Neural progenitor cell (in vitro differentiated cells): ENCODE measurements around the gene LRRC28. TPM values are rescaled to one million over a fixed set of nuclear protein-coding genes. Genes with fewer than 3 reads are reported as not detected.

Source experiments
- DNase-seq: peaks from one replicate; pipeline ENCODE4 v3.0.0-alpha.2; 2016; ENCODE audit warnings: low spot score
- H2AFZ ChIP-seq: fragments of 200-600 bp; sonication (generic); replicated peaks from 2 replicates; pipeline ENCODE4 v1.6.1; 2016; ENCODE audit warnings: antibody characterized with exemption
- H3F3A ChIP-seq: fragments of 200-600 bp; sonication (generic); 2 replicates; pipeline ENCODE4 v1.6.1; 2016; ENCODE audit warnings: antibody characterized with exemption, low read depth
- H3K27ac ChIP-seq: fragments of 200-600 bp; sonication (generic); 2 replicates; pipeline ENCODE4 v1.5.1; 2016; ENCODE audit warnings: mild to moderate bottlenecking
- H3K27me3 ChIP-seq: fragments of 200-600 bp; sonication (generic); 2 replicates; pipeline ENCODE4 v1.6.1; 2016; ENCODE audit warnings: mild to moderate bottlenecking, moderate library complexity
- H3K36me3 ChIP-seq: fragments of 200-600 bp; sonication (generic); 2 replicates; pipeline ENCODE4 v1.5.1; 2016
- H3K4me1 ChIP-seq: fragments of 200-600 bp; sonication (generic); 2 replicates; pipeline ENCODE4 v1.6.1; 2016; ENCODE audit warnings: mixed run types
- H3K4me2 ChIP-seq: fragments of 200-600 bp; sonication (generic); 2 replicates; pipeline ENCODE4 v1.6.1; 2016
- H3K4me3 ChIP-seq: fragments of 200-600 bp; sonication (generic); 2 replicates; pipeline ENCODE4 v1.5.1; 2016
- H3K79me2 ChIP-seq: fragments of 200-600 bp; sonication (generic); 2 replicates; pipeline ENCODE4 v1.6.1; 2016; ENCODE audit warnings: low read depth
- H3K9ac ChIP-seq: fragments of 200-600 bp; sonication (generic); 2 replicates; pipeline ENCODE4 v1.6.1; 2016
- H3K9me3 ChIP-seq: fragments of 200-600 bp; sonication (generic); 2 replicates; pipeline ENCODE4 v1.5.1; 2016; ENCODE audit warnings: low read depth
- H4K20me1 ChIP-seq: fragments of 200-600 bp; sonication (generic); 2 replicates; pipeline ENCODE4 v1.6.1; 2016; ENCODE audit warnings: low read depth
- H3K27ac Mint-ChIP-seq: 3 replicates; pipeline ENCODE4 v1.8.0; 2021; ENCODE audit warnings: mixed read lengths
- H3K27me3 Mint-ChIP-seq: 2 replicates; pipeline ENCODE4 v1.8.0; 2022; ENCODE audit warnings: low read depth, mild to moderate bottlenecking, inconsistent platforms, moderate library complexity, mixed read lengths; ENCODE audit not compliant: insufficient read depth
- H3K36me3 Mint-ChIP-seq: 3 replicates; pipeline ENCODE4 v1.8.0; 2021; ENCODE audit warnings: mixed read lengths
- H3K4me1 Mint-ChIP-seq: 3 replicates; pipeline ENCODE4 v1.8.0; 2021; ENCODE audit warnings: mixed read lengths
- H3K4me3 Mint-ChIP-seq: 3 replicates; pipeline ENCODE4 v1.8.0; 2021; ENCODE audit warnings: mild to moderate bottlenecking, moderate library complexity, mixed read lengths
- H3K9me3 Mint-ChIP-seq: 3 replicates; pipeline ENCODE4 v1.8.0; 2020; ENCODE audit warnings: mixed read lengths
- CTCF ChIP-seq: fragments of 200-600 bp; sonication (generic); IDR thresholded peaks from 2 replicates; pipeline ENCODE4 v1.5.1; 2017; ENCODE audit warnings: antibody characterized with exemption, mild to moderate bottlenecking
- EZH2 ChIP-seq: fragments of 200-600 bp; sonication (generic); IDR thresholded peaks from 2 replicates; pipeline ENCODE4 v1.6.1; 2017; ENCODE audit warnings: antibody characterized with exemption, mild to moderate bottlenecking, moderate library complexity
- EZH2phosphoT487 ChIP-seq: fragments of 200-600 bp; sonication (generic); IDR thresholded peaks from 2 replicates; pipeline ENCODE4 v1.6.1; 2017; ENCODE audit warnings: antibody characterized with exemption
- total RNA-seq: library from RNA; depleted of rRNA; stranded (reverse); fragments of >200 nt; gene quantifications from 2 replicates; pipeline ENCODE4 v1.2.3, GENCODE V29; 2015; ENCODE audit warnings: low replicate concordance

Gene LRRC28
- total RNA-seq, 1 donor from 2014 or later: 34.5 TPM

GRCh38 chr15:99267957-99268356 is 16.7 kb downstream of the LRRC28 start:
- TF ChIP-seq EZH2phosphoT487: no peak
- TF ChIP-seq EZH2: no peak
- no peak for TF ChIP-seq CTCF
- no peaks in the 10 kb centered on the region for H3K9me3 Mint-ChIP-seq
- H3K4me3 Mint-ChIP-seq: no peak overlapping the region
- Histone ChIP-seq H3K4me2 (no peak overlapping the region), H3K9me3 (no peaks in the 10 kb centered on the region), H3K4me1 (no peaks in the 10 kb centered on the region), H3K36me3 (no peaks in the 10 kb centered on the region), H3K4me3 (no peak overlapping the region), H3K79me2 (no peaks in the 10 kb centered on the region), H3K27ac (no peak overlapping the region), H3F3A (no peaks in the 10 kb centered on the region), H3K27me3 (no peaks in the 10 kb centered on the region), H3K9ac (no peak overlapping the region), H2AFZ (no peak overlapping the region), H4K20me1 (no peaks in the 10 kb centered on the region)
- DNase-seq: no peak
- H3K27me3 Mint-ChIP-seq: peaks cover 2% of the 10 kb centered on the region
- no peak overlapping the region for H3K27ac Mint-ChIP-seq
- no peaks in the 10 kb centered on the region for H3K4me1 Mint-ChIP-seq
- H3K36me3 Mint-ChIP-seq: no peaks in the 10 kb centered on the region

GRCh38 chr15:99268431-99268830 is 17.1 kb downstream of the LRRC28 start:
- no peak for DNase-seq
- Histone ChIP-seq H3K27ac (no peak overlapping the region), H3K4me2 (no peak overlapping the region), H3K36me3 (no peaks in the 10 kb centered on the region), H4K20me1 (no peaks in the 10 kb centered on the region), H3K9me3 (no peaks in the 10 kb centered on the region), H3F3A (no peaks in the 10 kb centered on the region), H3K9ac (no peak overlapping the region), H3K4me1 (no peaks in the 10 kb centered on the region), H3K27me3 (no peaks in the 10 kb centered on the region), H3K79me2 (no peaks in the 10 kb centered on the region), H3K4me3 (no peak overlapping the region), H2AFZ (no peak overlapping the region)
- H3K27me3 Mint-ChIP-seq: peaks cover 2% of the 10 kb centered on the region
- no peaks in the 10 kb centered on the region for H3K4me1 Mint-ChIP-seq
- no peaks in the 10 kb centered on the region for H3K9me3 Mint-ChIP-seq
- no peak overlapping the region for H3K4me3 Mint-ChIP-seq
- TF ChIP-seq CTCF (no peak), EZH2 (no peak), EZH2phosphoT487 (no peak)
- H3K36me3 Mint-ChIP-seq: no peaks in the 10 kb centered on the region
- H3K27ac Mint-ChIP-seq: no peak overlapping the region

GRCh38 chr15:99273801-99274200 is 22.5 kb downstream of the LRRC28 start:
- Histone ChIP-seq H3K4me2 (no peak overlapping the region), H4K20me1 (no peaks in the 10 kb centered on the region), H2AFZ (no peak overlapping the region), H3K27me3 (no peaks in the 10 kb centered on the region), H3K4me1 (peaks cover 4% of the 10 kb centered on the region), H3F3A (no peaks in the 10 kb centered on the region), H3K79me2 (no peaks in the 10 kb centered on the region), H3K9ac (no peak overlapping the region), H3K4me3 (no peak overlapping the region), H3K27ac (no peak overlapping the region), H3K36me3 (no peaks in the 10 kb centered on the region), H3K9me3 (no peaks in the 10 kb centered on the region)
- no peaks in the 10 kb centered on the region for H3K27me3 Mint-ChIP-seq
- no peak overlapping the region for H3K27ac Mint-ChIP-seq
- no peak overlapping the region for H3K4me3 Mint-ChIP-seq
- TF ChIP-seq EZH2phosphoT487: no peak
- no peak for TF ChIP-seq CTCF
- no peak for TF ChIP-seq EZH2
- no peak for DNase-seq
- H3K9me3 Mint-ChIP-seq: no peaks in the 10 kb centered on the region
- peaks cover 5% of the 10 kb centered on the region for H3K4me1 Mint-ChIP-seq
- no peaks in the 10 kb centered on the region for H3K36me3 Mint-ChIP-seq

- Histone ChIP-seq H3K9ac (no peak overlapping the region), H3K27ac (no peak overlapping the region), H3K4me3 (no peak overlapping the region), H3K36me3 (no peaks in the 10 kb centered on the region), H3K4me1 (peaks cover 4% of the 10 kb centered on the region), H3F3A (no peaks in the 10 kb centered on the region), H2AFZ (no peak overlapping the region), H3K9me3 (no peaks in the 10 kb centered on the region), H4K20me1 (no peaks in the 10 kb centered on the region), H3K4me2 (no peak overlapping the region), H3K79me2 (no peaks in the 10 kb centered on the region), H3K27me3 (no peaks in the 10 kb centered on the region)
- DNase-seq: peak; percentile 33
- Mint-ChIP-seq H3K4me1 (peaks cover 5% of the 10 kb centered on the region), H3K27ac (no peak overlapping the region), H3K27me3 (no peaks in the 10 kb centered on the region), H3K4me3 (no peak overlapping the region), H3K36me3 (peaks cover 3% of the 10 kb centered on the region), H3K9me3 (no peaks in the 10 kb centered on the region)
- TF ChIP-seq EZH2 (no peak), CTCF (no peak), EZH2phosphoT487 (no peak)
Measured at GRCh38 chr15:99275061-99275460, 23.8 kb downstream of the LRRC28 start.
